ENCODE results near the gene CSMD2. TPM values are rescaled to one million over a fixed set of nuclear protein-coding genes. Genes with fewer than 3 reads are reported as not detected.

Gene CSMD2
- total RNA-seq, 1 experiment from 2014 or later: 0.22 TPM

DNA sequence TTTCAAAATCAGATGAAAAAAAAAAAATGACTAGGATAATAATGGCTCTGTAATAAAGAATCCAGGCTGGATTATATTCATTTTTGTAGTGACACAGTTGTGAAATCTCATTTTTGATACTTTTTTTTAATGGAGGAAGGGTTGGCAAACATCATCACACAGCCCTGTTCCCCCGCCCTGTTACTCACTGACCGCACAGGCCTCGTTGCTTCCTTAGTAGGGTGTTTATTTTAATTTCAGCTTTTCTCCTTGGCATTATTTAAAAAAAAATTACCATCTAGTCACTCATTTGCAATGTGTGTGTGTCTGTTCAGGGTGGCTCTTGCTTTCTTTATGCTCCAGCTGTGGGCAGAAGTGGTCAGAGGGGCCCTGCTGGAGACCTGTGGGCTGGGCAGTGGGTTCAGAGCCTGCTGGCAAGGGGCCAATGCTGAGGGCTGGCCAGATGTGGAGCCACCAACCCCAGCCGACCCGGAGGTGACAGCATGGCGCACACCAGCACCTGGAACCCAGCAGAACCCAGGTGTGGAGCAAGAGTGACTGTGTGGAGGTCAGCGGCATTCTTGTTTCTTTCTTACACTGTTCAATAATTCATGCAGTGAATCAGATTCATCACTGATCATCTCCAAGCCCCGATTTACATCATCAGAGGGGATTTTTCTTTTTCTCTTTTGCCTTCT is 648.0 kb downstream of the CSMD2 start:
- RAD21 ChIA-PET (ENCODE audit: low non-redundant PET in 1 of 2, low total read pairs in 2 of 2, uncharacterized antibody in 2 of 2, unreplicated experiment in 2 of 2): no interaction called here
- POLR2A ChIA-PET: no interaction called here
- TF ChIP-seq EZH2 (IDR thresholded peaks at IDR 0.05): no peak
- no peak for TF ChIP-seq TCF7L2 (IDR thresholded peaks at IDR 0.05; ENCODE audit: borderline replicate concordance, extremely low read depth, insufficient read depth, insufficient read length)
- TF ChIP-seq, protein P1, sequence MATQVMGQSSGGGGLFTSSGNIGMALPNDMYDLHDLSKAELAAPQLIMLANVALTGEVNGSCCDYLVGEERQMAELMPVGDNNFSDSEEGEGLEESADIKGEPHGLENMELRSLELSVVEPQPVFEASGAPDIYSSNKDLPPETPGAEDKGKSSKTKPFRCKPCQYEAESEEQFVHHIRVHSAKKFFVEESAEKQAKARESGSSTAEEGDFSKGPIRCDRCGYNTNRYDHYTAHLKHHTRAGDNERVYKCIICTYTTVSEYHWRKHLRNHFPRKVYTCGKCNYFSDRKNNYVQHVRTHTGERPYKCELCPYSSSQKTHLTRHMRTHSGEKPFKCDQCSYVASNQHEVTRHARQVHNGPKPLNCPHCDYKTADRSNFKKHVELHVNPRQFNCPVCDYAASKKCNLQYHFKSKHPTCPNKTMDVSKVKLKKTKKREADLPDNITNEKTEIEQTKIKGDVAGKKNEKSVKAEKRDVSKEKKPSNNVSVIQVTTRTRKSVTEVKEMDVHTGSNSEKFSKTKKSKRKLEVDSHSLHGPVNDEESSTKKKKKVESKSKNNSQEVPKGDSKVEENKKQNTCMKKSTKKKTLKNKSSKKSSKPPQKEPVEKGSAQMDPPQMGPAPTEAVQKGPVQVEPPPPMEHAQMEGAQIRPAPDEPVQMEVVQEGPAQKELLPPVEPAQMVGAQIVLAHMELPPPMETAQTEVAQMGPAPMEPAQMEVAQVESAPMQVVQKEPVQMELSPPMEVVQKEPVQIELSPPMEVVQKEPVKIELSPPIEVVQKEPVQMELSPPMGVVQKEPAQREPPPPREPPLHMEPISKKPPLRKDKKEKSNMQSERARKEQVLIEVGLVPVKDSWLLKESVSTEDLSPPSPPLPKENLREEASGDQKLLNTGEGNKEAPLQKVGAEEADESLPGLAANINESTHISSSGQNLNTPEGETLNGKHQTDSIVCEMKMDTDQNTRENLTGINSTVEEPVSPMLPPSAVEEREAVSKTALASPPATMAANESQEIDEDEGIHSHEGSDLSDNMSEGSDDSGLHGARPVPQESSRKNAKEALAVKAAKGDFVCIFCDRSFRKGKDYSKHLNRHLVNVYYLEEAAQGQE (IDR thresholded peaks at IDR 0.05; ENCODE audit: low read depth): no peak
- TF ChIP-seq YY1 (IDR thresholded peaks at IDR 0.05; ENCODE audit: extremely low read depth, insufficient replicate concordance, low read depth, low read length): no peak
- TF ChIP-seq, protein P2, sequence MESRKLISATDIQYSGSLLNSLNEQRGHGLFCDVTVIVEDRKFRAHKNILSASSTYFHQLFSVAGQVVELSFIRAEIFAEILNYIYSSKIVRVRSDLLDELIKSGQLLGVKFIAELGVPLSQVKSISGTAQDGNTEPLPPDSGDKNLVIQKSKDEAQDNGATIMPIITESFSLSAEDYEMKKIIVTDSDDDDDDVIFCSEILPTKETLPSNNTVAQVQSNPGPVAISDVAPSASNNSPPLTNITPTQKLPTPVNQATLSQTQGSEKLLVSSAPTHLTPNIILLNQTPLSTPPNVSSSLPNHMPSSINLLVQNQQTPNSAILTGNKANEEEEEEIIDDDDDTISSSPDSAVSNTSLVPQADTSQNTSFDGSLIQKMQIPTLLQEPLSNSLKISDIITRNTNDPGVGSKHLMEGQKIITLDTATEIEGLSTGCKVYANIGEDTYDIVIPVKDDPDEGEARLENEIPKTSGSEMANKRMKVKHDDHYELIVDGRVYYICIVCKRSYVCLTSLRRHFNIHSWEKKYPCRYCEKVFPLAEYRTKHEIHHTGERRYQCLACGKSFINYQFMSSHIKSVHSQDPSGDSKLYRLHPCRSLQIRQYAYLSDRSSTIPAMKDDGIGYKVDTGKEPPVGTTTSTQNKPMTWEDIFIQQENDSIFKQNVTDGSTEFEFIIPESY (IDR thresholded peaks at IDR 0.05; ENCODE audit: extremely low read depth, insufficient replicate concordance, low read length): no peak
- TF ChIP-seq SP1 (IDR thresholded peaks at IDR 0.05; ENCODE audit: low read depth): no peak
- TF ChIP-seq ELF1 (IDR thresholded peaks at IDR 0.05; ENCODE audit: borderline replicate concordance, low read depth): no peak
- TF ChIP-seq POLR2AphosphoS5 (IDR thresholded peaks at IDR 0.05; ENCODE audit: low read depth, low read length): no peak
- TF ChIP-seq, protein P3, sequence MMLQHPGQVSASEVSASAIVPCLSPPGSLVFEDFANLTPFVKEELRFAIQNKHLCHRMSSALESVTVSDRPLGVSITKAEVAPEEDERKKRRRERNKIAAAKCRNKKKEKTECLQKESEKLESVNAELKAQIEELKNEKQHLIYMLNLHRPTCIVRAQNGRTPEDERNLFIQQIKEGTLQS (IDR thresholded peaks at IDR 0.05): no peak
- TF ChIP-seq, protein P4, sequence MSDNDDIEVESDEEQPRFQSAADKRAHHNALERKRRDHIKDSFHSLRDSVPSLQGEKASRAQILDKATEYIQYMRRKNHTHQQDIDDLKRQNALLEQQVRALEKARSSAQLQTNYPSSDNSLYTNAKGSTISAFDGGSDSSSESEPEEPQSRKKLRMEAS (IDR thresholded peaks at IDR 0.05): no peak
- no peaks in the 10 kb centered on the region for H4K20me1 ChIP-seq (ENCODE audit: insufficient read depth)
- intact Hi-C loops (cut with micrococcal nuclease): no loop called here
- no peaks in the 10 kb centered on the region for H3K9me2 ChIP-seq (ENCODE audit: insufficient read depth)
- H3K4me2 ChIP-seq (ENCODE audit: low read length): peak overlapping the region; percentile 39
- no peaks in the 10 kb centered on the region for H3K36me3 ChIP-seq (ENCODE audit: control insufficient read depth in 1 of 2, insufficient read depth in 2 of 2, low read length in 2 of 2)
- BruUV-seq (replicated peaks): no TSS peak
- no peak overlapping the region for H2AFZ ChIP-seq (ENCODE audit: low read depth, low read length, poor library complexity, severe bottlenecking)
- peaks cover 10 to 15% of the 10 kb centered on the region in 2 experiments; a peak in 3 of 4 replicates for H3K4me1 ChIP-seq (ENCODE audit: control insufficient read depth in 1 of 2, insufficient read depth in 2 of 2, low read length in 2 of 2)
- no peak overlapping the region for H3K4me3 ChIP-seq (replicated peaks in 1 of 2; ENCODE audit: low read depth in 1 of 2, low read length in 2 of 2)
- no peak for ATAC-seq
- CTCF ChIA-PET: no interaction called here
- no peaks in the 10 kb centered on the region for H3K27me3 ChIP-seq (ENCODE audit: insufficient read depth, low read length)
- H3K9ac ChIP-seq (ENCODE audit: low read length): no peak overlapping the region
- H3K9me3 ChIP-seq (ENCODE audit: control insufficient read depth in 1 of 2, insufficient read depth in 1 of 2, low read depth in 1 of 2, low read length in 2 of 2): no peaks in the 10 kb centered on the region
- no peak for DNase-seq (ENCODE audit: low read depth, low spot score)
- H3K79me2 ChIP-seq (ENCODE audit: insufficient read depth, low read length): no peaks in the 10 kb centered on the region
- H3K27ac ChIP-seq (ENCODE audit: low read depth, low read length): no peak overlapping the region; the same call in 1 of the 2 replicates
